Spleen (tissue), 11 donors: ENCODE data around the gene ARGFX. TPM values are rescaled to one million over a fixed set of nuclear protein-coding genes. Genes with fewer than 3 reads are reported as not detected.

Experiments
- DNase-seq: peaks from one replicate; pipeline ENCODE4 v3.0.0-alpha.2; 2020
- H3K27ac ChIP-seq, 8 donors: fragments of 200-600 bp; sonication (generic) in 7 of 8; 1 replicate in 4 of 8; 2 replicates in 4 of 8; pipeline versions ENCODE4 v1.5.0 to v1.8.0; 2016 to 2021; ENCODE audit warnings: inconsistent platforms in 4 of 8, mild to moderate bottlenecking in 4 of 8, moderate library complexity in 1 of 8
- H3K27me3 ChIP-seq, 7 donors: fragments of 200-600 bp; sonication (generic) in 6 of 7; replicated peaks in 1 of 7; 1 replicate in 4 of 7; 2 replicates in 3 of 7; pipeline versions ENCODE4 v1.5.0 to v1.8.0; 2016 to 2021; ENCODE audit warnings: inconsistent platforms in 3 of 7, mild to moderate bottlenecking in 1 of 7
- H3K36me3 ChIP-seq, 6 donors: fragments of 200-600 bp; sonication (generic) in 5 of 6; 1 replicate in 4 of 6; 2 replicates in 2 of 6; pipeline versions ENCODE4 v1.5.0 to v1.8.0; 2016 to 2021; ENCODE audit warnings: inconsistent platforms in 2 of 6
- H3K4me1 ChIP-seq, 6 donors: fragments of 200-600 bp; sonication (generic) in 5 of 6; 1 replicate in 3 of 6; 2 replicates in 3 of 6; pipeline versions ENCODE4 v1.5.0 to v1.8.0; 2016 to 2021; ENCODE audit warnings: inconsistent platforms in 3 of 6
- H3K4me3 ChIP-seq, 8 donors: fragments of 200-600 bp; sonication (generic) in 7 of 8; 1 replicate in 4 of 8; 2 replicates in 4 of 8; pipeline versions ENCODE4 v1.5.0 to v1.8.0; 2016 to 2021; ENCODE audit warnings: inconsistent platforms in 4 of 8, mild to moderate bottlenecking in 4 of 8, moderate library complexity in 2 of 8
- H3K9me3 ChIP-seq, 8 donors: fragments of 200-600 bp; sonication (generic) in 7 of 8; 1 replicate in 4 of 8; 2 replicates in 4 of 8; pipeline versions ENCODE4 v1.5.0 to v1.8.0; 2016 to 2021; ENCODE audit warnings: inconsistent platforms in 4 of 8
- CTCF ChIP-seq, 11 experiments: fragments of 200-600 bp in 7 of 11; fragments of 450-650 bp in 4 of 11; sonication (generic) in 4 of 11; IDR thresholded peaks in 8 of 11; conservative IDR thresholded peaks in 3 of 11; 1 replicate in 7 of 11; 2 replicates in 4 of 11; pipeline versions ENCODE4 v1.4.0 to v1.8.0; 2016 to 2021; ENCODE audit warnings: antibody characterized with exemption in 11 of 11, inconsistent platforms in 4 of 11, mild to moderate bottlenecking in 1 of 11
- POLR2A ChIP-seq, 3 donors: fragments of 450-650 bp; IDR thresholded peaks; one replicate each; pipeline ENCODE4 v1.5.1; 2017; ENCODE audit warnings: antibody characterized with exemption in 3 of 3, mild to moderate bottlenecking in 1 of 3
- POLR2AphosphoS5 ChIP-seq, 3 donors: sonication (generic); formaldehyde crosslinking; IDR thresholded peaks; one replicate each; pipeline ENCODE4 v1.5.1; 2017; ENCODE audit warnings: antibody characterized with exemption in 3 of 3
- WGBS, 5 donors: extraction: QIAGEN DNeasy Blood & Tissue Kit in 3 of 5; methylation state at CpG; one replicate each; pipeline versions ENCODE4 v1.1.5 to v1.1.7; 2013 to 2018; 5-methylcytosine and 5-hydroxymethylcytosine counted together
- intact Hi-C: fragments of 100-400 bp; cut with DNase I; formaldehyde crosslinking; loops from one replicate; pipeline ENCODE4 v1.15.0; 2023; ENCODE audit warnings: low total_unique reads
- polyA plus RNA-seq, 3 donors: library from polyadenylated mRNA; stranded (reverse); fragments of 200-250 nt; gene quantifications; one replicate each; pipeline ENCODE4 v1.2.1, GENCODE V29; 2013
- total RNA-seq, 7 donors: library from RNA; depleted of rRNA in 3 of 7; stranded (reverse); fragments of >200 nt in 3 of 7; fragmentation: NEBNext Ultra II Directional in 4 of 7; extraction: Animal tissue kit (Norgen Biotek cat#: 25700) in 4 of 7; gene quantifications; one replicate each; pipeline versions ENCODE4 v1.1.0 to v1.2.1, GENCODE V29; 2016 to 2021
- donor health status: healthy with polysubstance abuse.
- donor health status: DM: no; HTN: no; CAD: no; lungs with moderate emphysema.
- donor health status: DM: no; HTN: no; CAD: no.
- donor health status: Bipolar disorder and iron deficiency.
- donor health status: healthy.
- donor health status: DM: no; HTN: no; CAD: no.
- donor health status: DM: yes; HTN: yes; CAD: no.

Gene ARGFX
- total and polyA plus RNA-seq, 10 donors, result not detected

GRCh38 chr3:121566773-121567172, 976 bp upstream of the ARGFX start:
- no peak for TF ChIP-seq CTCF (IDR thresholded peaks at IDR 0.05 in 8 of 11, conservative IDR thresholded peaks at IDR 0.05 in 3 of 11)
- Histone ChIP-seq H3K27ac (no peak overlapping the region), H3K27me3 (no peaks in the 10 kb centered on the region), H3K36me3 (no peaks in the 10 kb centered on the region), H3K4me3 (no peak overlapping the region), H3K4me1 (no peaks in the 10 kb centered on the region), H3K9me3 (no peaks in the 10 kb centered on the region)
- DNase-seq, result no peak
- 85 to 94% (median 89%) methylated on average over 9 of the region's 9 CpGs for whole genome bisulfite sequencing, 5 donors
- intact Hi-C loops, result no loop called here

DNA sequence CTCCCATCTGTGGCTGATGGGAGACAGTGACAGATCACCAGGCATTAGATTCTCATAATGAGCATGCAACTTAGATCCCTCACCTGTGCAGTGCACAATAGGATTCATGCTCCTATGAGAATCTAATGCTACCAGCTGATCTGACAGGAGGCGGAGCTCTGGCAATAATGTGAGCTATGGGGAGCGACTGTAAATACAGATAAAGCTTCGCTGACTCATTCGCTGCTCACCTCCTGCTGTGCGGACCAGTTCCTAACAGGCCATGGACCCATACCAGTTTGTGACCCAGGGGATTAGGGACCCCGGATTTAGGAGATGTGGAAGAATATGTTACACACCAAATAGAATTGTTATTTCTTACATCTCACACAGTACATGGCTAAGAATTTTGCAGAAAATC, 6.7 kb downstream of the ARGFX start:
- Histone ChIP-seq H3K27ac (no peak overlapping the region), H3K4me3 (no peak overlapping the region), H3K36me3 (no peaks in the 10 kb centered on the region), H3K4me1 (no peaks in the 10 kb centered on the region), H3K27me3 (no peaks in the 10 kb centered on the region), H3K9me3 (no peaks in the 10 kb centered on the region)
- 69 to 84% (median 77%) methylated on average over 4 to 6 of the region's 6 CpGs for WGBS, 5 donors
- intact Hi-C loops, result no loop called here
- no peak for DNase-seq
- no peak for TF ChIP-seq POLR2A (IDR thresholded peaks at IDR 0.05)

GRCh38 chr3:121581691-121582090, 13.9 kb downstream of the ARGFX start:
- Histone ChIP-seq H3K4me1 (no peaks in the 10 kb centered on the region), H3K27me3 (peaks cover 0 to 15% (median 0%) of the 10 kb centered on the region in 7 donors), H3K27ac (no peak overlapping the region), H3K9me3 (no peaks in the 10 kb centered on the region), H3K36me3 (no peaks in the 10 kb centered on the region), H3K4me3 (no peak overlapping the region)
- TF ChIP-seq POLR2AphosphoS5 (IDR thresholded peaks at IDR 0.05), result no peak
- no peak for TF ChIP-seq CTCF (IDR thresholded peaks at IDR 0.05 in 8 of 11, conservative IDR thresholded peaks at IDR 0.05 in 3 of 11)
- no peak for TF ChIP-seq POLR2A (IDR thresholded peaks at IDR 0.05)
- WGBS, 5 donors, result 62 to 93% (median 73%) methylated on average over 2 of the region's 2 CpGs
- intact Hi-C loops, result no loop called here
- DNase-seq, result no peak

DNA sequence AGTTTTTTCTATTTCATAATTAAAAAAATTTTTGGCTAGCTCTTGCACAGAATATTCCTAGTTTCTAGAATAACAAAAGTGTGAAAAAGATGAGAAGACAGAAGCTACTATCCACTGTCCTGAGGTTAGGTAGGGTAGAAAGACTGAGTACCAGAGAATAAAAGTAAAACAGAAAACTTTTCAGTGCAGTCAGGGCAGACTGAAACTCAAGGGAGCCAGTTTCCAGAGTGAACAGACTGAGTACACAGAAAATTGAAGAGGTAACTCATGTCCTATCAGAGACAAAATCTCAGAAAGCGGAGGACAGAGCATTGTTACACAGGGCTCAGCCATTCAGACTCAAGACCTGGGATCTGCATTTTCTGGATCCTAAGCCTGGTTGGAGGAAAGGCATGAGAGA, 16.7 kb downstream of the ARGFX start:
- whole genome bisulfite sequencing, 5 donors, result 88 to 100% (median 94%) methylated on average over 1 of the region's 1 CpG
- Histone ChIP-seq H3K9me3 (no peaks in the 10 kb centered on the region), H3K4me1 (no peaks in the 10 kb centered on the region), H3K4me3 (no peak overlapping the region), H3K27ac (no peak overlapping the region), H3K36me3 (no peaks in the 10 kb centered on the region), H3K27me3 (peaks cover 0 to 19% (median 0%) of the 10 kb centered on the region in 7 donors)
- no peak for TF ChIP-seq POLR2A (IDR thresholded peaks at IDR 0.05)
- TF ChIP-seq CTCF (IDR thresholded peaks at IDR 0.05 in 8 of 11, conservative IDR thresholded peaks at IDR 0.05 in 3 of 11), result no peak
- TF ChIP-seq POLR2AphosphoS5 (IDR thresholded peaks at IDR 0.05), result no peak
- DNase-seq, result no peak
- intact Hi-C loops, result no loop called here
